Measurements from ENCODE around the gene DVL1.

DNA sequence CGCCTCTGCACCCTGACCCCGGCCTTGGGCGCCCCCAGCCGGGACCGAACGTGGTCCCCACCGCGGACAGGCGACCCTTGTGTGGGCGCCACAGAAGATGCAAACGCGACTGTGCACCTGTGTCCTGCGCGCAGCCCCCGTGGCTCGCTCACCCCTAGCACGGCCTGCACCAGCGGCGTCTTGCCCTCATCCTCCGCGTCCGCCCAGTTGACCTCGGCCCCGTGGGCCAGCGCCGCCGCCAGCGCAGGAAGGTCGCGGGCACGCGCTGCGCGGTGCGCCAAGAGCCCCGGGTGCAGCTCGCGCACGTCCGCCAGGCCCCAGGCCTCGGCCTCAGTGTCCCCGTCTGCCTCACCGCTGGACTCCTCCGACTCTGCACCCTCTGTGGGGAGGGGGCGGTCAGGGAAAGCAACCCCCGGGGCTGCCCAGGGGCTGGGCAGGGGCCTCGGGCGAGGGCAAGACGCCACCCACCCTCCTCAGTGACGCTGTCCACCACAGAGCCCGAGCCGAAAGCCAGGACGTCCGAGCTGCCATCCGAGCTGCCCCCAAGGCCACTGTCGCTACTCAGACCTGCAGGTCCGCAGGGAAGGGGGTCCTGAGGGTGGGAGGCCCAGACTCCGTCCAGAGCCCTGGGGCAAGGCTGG is 54.8 kb downstream of the DVL1 start:
- TF ChIP-seq, protein P1, sequence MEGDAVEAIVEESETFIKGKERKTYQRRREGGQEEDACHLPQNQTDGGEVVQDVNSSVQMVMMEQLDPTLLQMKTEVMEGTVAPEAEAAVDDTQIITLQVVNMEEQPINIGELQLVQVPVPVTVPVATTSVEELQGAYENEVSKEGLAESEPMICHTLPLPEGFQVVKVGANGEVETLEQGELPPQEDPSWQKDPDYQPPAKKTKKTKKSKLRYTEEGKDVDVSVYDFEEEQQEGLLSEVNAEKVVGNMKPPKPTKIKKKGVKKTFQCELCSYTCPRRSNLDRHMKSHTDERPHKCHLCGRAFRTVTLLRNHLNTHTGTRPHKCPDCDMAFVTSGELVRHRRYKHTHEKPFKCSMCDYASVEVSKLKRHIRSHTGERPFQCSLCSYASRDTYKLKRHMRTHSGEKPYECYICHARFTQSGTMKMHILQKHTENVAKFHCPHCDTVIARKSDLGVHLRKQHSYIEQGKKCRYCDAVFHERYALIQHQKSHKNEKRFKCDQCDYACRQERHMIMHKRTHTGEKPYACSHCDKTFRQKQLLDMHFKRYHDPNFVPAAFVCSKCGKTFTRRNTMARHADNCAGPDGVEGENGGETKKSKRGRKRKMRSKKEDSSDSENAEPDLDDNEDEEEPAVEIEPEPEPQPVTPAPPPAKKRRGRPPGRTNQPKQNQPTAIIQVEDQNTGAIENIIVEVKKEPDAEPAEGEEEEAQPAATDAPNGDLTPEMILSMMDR (IDR thresholded peaks at IDR 0.05), result no peak
- no peak for TF ChIP-seq POLR2A (IDR thresholded peaks at IDR 0.05)

Measured in tibial nerve (tissue), 3 donors.